GM12878 (cell line): ENCODE measurements around the gene LIMD2. TPM values are rescaled to one million over a fixed set of nuclear protein-coding genes. Genes with fewer than 3 reads are reported as not detected.

Experiments
- ATAC-seq: fragments of 200-7000 bp; cut with Tn5 transposase; 3 replicates; pipeline ENCODE4 v1.9.1; 2020; ENCODE audit warnings: mild to moderate bottlenecking, moderate library complexity
- BruUV-seq: library from RNA; stranded (reverse); fragments of 400-500 nt; replicated peaks from 2 replicates; lab custom pipeline; 2021; lab: Mats Ljungman, UMichigan
- CTCF ChIA-PET: fragments of 300-600 bp; sonication (Branson Sonifier 250); formaldehyde crosslinking; extraction: SDS; loops from one replicate; lab custom pipeline; 2021; ENCODE audit warnings: inconsistent platforms; lab: Yijun Ruan, JAX
- POLR2A ChIA-PET: fragments of 350-600 bp; formaldehyde crosslinking; extraction: SDS; loops from one replicate; lab custom pipeline; 2021; ENCODE audit warnings: inconsistent platforms; lab: Charles Lee
- RAD21 ChIA-PET: fragments of 300-600 bp; sonication (Branson Sonifier 250); formaldehyde crosslinking; loops from one replicate; lab custom pipeline; 2023; ENCODE audit warnings: antibody characterized with exemption; ENCODE audit not compliant: unreplicated experiment; lab: Charles Lee
- SMC1A ChIA-PET: fragments of 300-600 bp; sonication (Branson Sonifier 250); formaldehyde crosslinking; loops from one replicate; lab custom pipeline; 2023; ENCODE audit not compliant: unreplicated experiment, uncharacterized antibody; lab: Charles Lee
- DNase-seq: peaks from one replicate; pipeline ENCODE4 v3.0.0-alpha.2; 2011; ENCODE audit warnings: low read depth, low spot score
- FAIRE-seq: peaks from 3 replicates; lab custom pipeline; 2011; peaks lifted over from hg19 to GRCh38; lab: Jason Lieb, UNC
- H2AFZ ChIP-seq: 2 replicates; pipeline ENCODE4 v1.6.0; 2011; ENCODE audit warnings: low read depth, low read length, control low read depth; ENCODE audit not compliant: control insufficient read depth
- H3K27ac ChIP-seq: 2 replicates; pipeline ENCODE4 v1.5.1; 2011; ENCODE audit warnings: control low read depth; ENCODE audit not compliant: control insufficient read depth, insufficient read depth
- H3K27me3 ChIP-seq, 2 experiments: replicated peaks in 1 of 2; 2 replicates each; pipeline versions ENCODE4 v1.6.0 to v1.6.1; 2011; ENCODE audit warnings: low read length in 1 of 2; ENCODE audit not compliant: control insufficient read depth in 2 of 2, insufficient read depth in 2 of 2
- H3K36me3 ChIP-seq, 2 experiments: 2 replicates each; pipeline ENCODE4 v1.5.1; 2011; ENCODE audit warnings: low read length in 1 of 2; ENCODE audit not compliant: control insufficient read depth in 2 of 2, insufficient read depth in 2 of 2
- H3K4me1 ChIP-seq: 2 replicates; pipeline ENCODE4 v1.6.1; 2011; ENCODE audit warnings: mild to moderate bottlenecking, low read length, moderate library complexity, mixed read lengths; ENCODE audit not compliant: control insufficient read depth, insufficient read depth
- H3K4me2 ChIP-seq: 2 replicates; pipeline ENCODE4 v1.6.0; 2011; ENCODE audit warnings: control low read depth; ENCODE audit not compliant: control insufficient read depth, insufficient read depth
- H3K4me3 ChIP-seq: fragments of 200-600 bp; sonication (generic); 2 replicates; pipeline ENCODE4 v1.5.1; 2016
- H3K79me2 ChIP-seq: 2 replicates; pipeline ENCODE4 v1.6.0; 2011; ENCODE audit warnings: low read length; ENCODE audit not compliant: control insufficient read depth, insufficient read depth
- H3K9ac ChIP-seq: 2 replicates; pipeline ENCODE4 v1.8.0; 2011; ENCODE audit warnings: low read length, control low read depth, mixed read lengths; ENCODE audit not compliant: control insufficient read depth, insufficient read depth
- H3K9me3 ChIP-seq: replicated peaks from 3 replicates; pipeline ENCODE4 v1.5.1; 2011; ENCODE audit warnings: mild to moderate bottlenecking, low read length; ENCODE audit not compliant: control insufficient read depth, insufficient read depth
- H4K20me1 ChIP-seq: 2 replicates; pipeline ENCODE4 v1.6.0; 2011; ENCODE audit not compliant: control insufficient read depth, insufficient read depth
- BACH1 ChIP-seq: fragments of 450-650 bp; IDR thresholded peaks from 2 replicates; pipeline ENCODE4 v1.6.1; 2017; ENCODE audit warnings: mild to moderate bottlenecking, borderline replicate concordance
- BMI1 ChIP-seq: fragments of 450-650 bp; IDR thresholded peaks from 2 replicates; pipeline ENCODE4 v1.6.1; 2016; ENCODE audit warnings: mild to moderate bottlenecking, moderate library complexity, borderline replicate concordance
- CBFB ChIP-seq: IDR thresholded peaks from 2 replicates; pipeline ENCODE4 v1.6.1; 2016; ENCODE audit warnings: antibody characterized with exemption, low read depth
- FOS ChIP-seq: IDR thresholded peaks from 3 replicates; pipeline ENCODE4 v1.6.1; 2011; ENCODE audit warnings: borderline replicate concordance; ENCODE audit not compliant: insufficient read length; ENCODE audit errors: extremely low read depth
- HDAC6 ChIP-seq: fragments of 200-600 bp; sonication (generic); IDR thresholded peaks from one replicate; pipeline ENCODE4 v1.8.0; 2017; ENCODE audit warnings: antibody characterized with exemption; ENCODE audit not compliant: unreplicated experiment
- IKZF2 ChIP-seq, 2 experiments: fragments of 450-650 bp; IDR thresholded peaks; 2 replicates each; pipeline ENCODE4 v1.6.1; 2017; ENCODE audit warnings: mild to moderate bottlenecking in 2 of 2, moderate library complexity in 2 of 2
- KAT2A ChIP-seq: conservative IDR thresholded peaks from 2 replicates; pipeline ENCODE4 v1.6.1; 2011; ENCODE audit warnings: low read depth, low read length; ENCODE audit not compliant: control insufficient read depth
- MYB ChIP-seq: fragments of 150-350 bp; IDR thresholded peaks from 2 replicates; pipeline ENCODE4 v1.6.1; 2014; ENCODE audit warnings: mild to moderate bottlenecking, low read depth, low read length, borderline replicate concordance
- NR2F1 ChIP-seq: fragments of 450-650 bp; conservative IDR thresholded peaks from 2 replicates; pipeline ENCODE4 v1.6.1; 2017; ENCODE audit warnings: mild to moderate bottlenecking
- SMAD5 ChIP-seq: IDR thresholded peaks from 2 replicates; pipeline ENCODE4 v1.6.1; 2016; ENCODE audit warnings: antibody characterized with exemption, low read depth
- SREBF2 ChIP-seq: IDR thresholded peaks from 2 replicates; pipeline ENCODE4 v1.6.1; 2012; ENCODE audit warnings: mild to moderate bottlenecking, low read length
- TCF3 ChIP-seq: IDR thresholded peaks from 2 replicates; pipeline ENCODE4 v1.6.1; 2012; ENCODE audit warnings: low read depth, mild to moderate bottlenecking, low read length, borderline replicate concordance; ENCODE audit not compliant: insufficient read depth
- WRNIP1 ChIP-seq: IDR thresholded peaks from 2 replicates; pipeline ENCODE4 v1.6.1; 2011; ENCODE audit warnings: low read depth, low read length, improper control_type of control experiment, borderline replicate concordance
- ZNF274 ChIP-seq: IDR thresholded peaks from one replicate; pipeline ENCODE4 v1.8.0; 2011; ENCODE audit not compliant: insufficient read length, insufficient read depth
- WGBS: methylation state at CpG from one replicate; pipeline ENCODE4 v1.1.6; 2016; ENCODE audit warnings: low lambda C conversion rate; ENCODE audit not compliant: insufficient replicate concordance, insufficient coverage; ENCODE audit errors: missing lambda C conversion rate; 5-methylcytosine and 5-hydroxymethylcytosine counted together
- in situ Hi-C: fragments of 300-500 bp; cut with MboI; formaldehyde crosslinking; loops from 9 replicates; pipeline ENCODE4 v1.14.3; 2018; ENCODE audit warnings: mixed read lengths
- intact Hi-C: fragments of 100-400 bp; cut with micrococcal nuclease; formaldehyde crosslinking; loops from one replicate; pipeline ENCODE4 v1.14.2; 2022; ENCODE audit not compliant: unreplicated experiment
- polyA plus RNA-seq, 11 experiments: library from polyadenylated mRNA; depleted of rRNA in 4 of 11; unstranded in 6 of 11; stranded (reverse) in 5 of 11; fragments of >200 nt; fragmentation: Nextera tagmentation in 4 of 11; fragmentation: Illumina TruSeq in 1 of 11; extraction: Ambion mirVana in 4 of 11; extraction: Trizol in 1 of 11; gene quantifications; 1 replicate in 1 of 11; 2 replicates in 10 of 11; pipeline versions ENCODE4 v1.2.1 to v1.2.3, GENCODE V29; 2011 to 2016; ENCODE audit warnings: inconsistent platforms in 2 of 11, missing spikeins in 2 of 11, low read depth in 1 of 11
- total RNA-seq, 4 experiments: library from RNA; depleted of rRNA in 3 of 4; stranded (reverse); fragments of >200 nt in 3 of 4; fragmentation: Illumina TruSeq in 1 of 4; extraction: Trizol in 1 of 4; gene quantifications; 2 replicates each; pipeline versions ENCODE4 v1.2.1 to v1.2.3, GENCODE V29; 2013 to 2021
- TF ChIP-seq, protein P1 (sequence below): fragments of 450-650 bp; formaldehyde crosslinking; IDR thresholded peaks from 2 replicates; pipeline ENCODE4 v1.4.0; 2022; ENCODE audit warnings: mild to moderate bottlenecking, moderate library complexity
- TF ChIP-seq, protein P2 (sequence below): fragments of 450-650 bp; IDR thresholded peaks from 2 replicates; pipeline ENCODE4 v1.6.1; 2016; ENCODE audit warnings: mild to moderate bottlenecking, moderate library complexity, borderline replicate concordance

Gene LIMD2
- total and polyA plus RNA-seq, 10 of the 15 experiments (the other 5 are each of a cell fraction or from before 2014, with no cell fraction given), result 1.1 to 339 (median 181) TPM

- TF ChIP-seq BMI1 (no peak), SREBF2 (no peak), IKZF2 (IDR thresholded peaks at IDR 0.05) (no peak), TCF3 (no peak), HDAC6 (no peak)
- TF ChIP-seq, protein P1, sequence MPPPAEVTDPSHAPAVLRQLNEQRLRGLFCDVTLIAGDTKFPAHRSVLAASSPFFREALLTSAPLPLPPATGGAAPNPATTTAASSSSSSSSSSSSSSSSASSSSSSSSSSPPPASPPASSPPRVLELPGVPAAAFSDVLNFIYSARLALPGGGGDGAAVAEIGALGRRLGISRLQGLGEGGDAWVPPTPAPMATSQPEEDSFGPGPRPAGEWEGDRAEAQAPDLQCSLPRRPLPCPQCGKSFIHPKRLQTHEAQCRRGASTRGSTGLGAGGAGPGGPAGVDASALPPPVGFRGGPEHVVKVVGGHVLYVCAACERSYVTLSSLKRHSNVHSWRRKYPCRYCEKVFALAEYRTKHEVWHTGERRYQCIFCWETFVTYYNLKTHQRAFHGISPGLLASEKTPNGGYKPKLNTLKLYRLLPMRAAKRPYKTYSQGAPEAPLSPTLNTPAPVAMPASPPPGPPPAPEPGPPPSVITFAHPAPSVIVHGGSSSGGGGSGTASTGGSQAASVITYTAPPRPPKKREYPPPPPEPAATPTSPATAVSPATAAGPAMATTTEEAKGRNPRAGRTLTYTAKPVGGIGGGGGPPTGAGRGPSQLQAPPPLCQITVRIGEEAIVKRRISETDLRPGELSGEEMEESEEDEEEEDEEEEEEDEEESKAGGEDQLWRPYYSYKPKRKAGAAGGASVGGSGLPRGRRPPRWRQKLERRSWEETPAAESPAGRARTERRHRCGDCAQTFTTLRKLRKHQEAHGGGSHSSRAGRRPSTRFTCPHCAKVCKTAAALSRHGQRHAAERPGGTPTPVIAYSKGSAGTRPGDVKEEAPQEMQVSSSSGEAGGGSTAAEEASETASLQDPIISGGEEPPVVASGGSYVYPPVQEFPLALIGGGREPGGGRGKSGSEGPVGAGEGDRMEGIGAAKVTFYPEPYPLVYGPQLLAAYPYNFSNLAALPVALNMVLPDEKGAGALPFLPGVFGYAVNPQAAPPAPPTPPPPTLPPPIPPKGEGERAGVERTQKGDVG (CRISPR knock-in tag), result no peak
Observed at GRCh38 chr17:63704836-63705235, 4.9 kb upstream of the LIMD2 start (continued).

DNA sequence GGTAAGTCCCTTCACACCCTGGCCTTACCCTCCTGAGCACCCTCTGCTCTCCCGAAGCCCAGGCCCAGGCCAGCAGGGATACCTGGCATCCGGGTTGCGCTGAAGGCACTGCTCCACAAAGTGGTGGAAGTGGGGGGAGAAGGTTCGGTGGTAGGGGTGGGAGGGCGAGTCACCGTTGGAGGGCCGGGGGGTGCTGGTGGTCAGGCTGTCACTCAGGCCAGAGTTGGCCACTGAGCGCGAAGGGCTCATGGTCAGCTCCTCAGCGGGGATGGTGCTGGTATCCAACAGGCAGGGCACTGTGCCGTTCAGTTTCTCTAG is 4.3 kb upstream of the LIMD2 start:
- no peak overlapping the region for H2AFZ ChIP-seq
- H3K79me2 ChIP-seq, result peaks cover 37% of the 10 kb centered on the region
- no peak for DNase-seq
- no peak for FAIRE-seq
- in situ Hi-C loops (no loop called here), intact Hi-C loops (no loop called here)
- BruUV-seq, result no TSS peak
- CTCF ChIA-PET, result no interaction called here
- peaks cover 14% of the 10 kb centered on the region for H3K4me1 ChIP-seq
- H3K27ac ChIP-seq, result no peak overlapping the region
- H3K9ac ChIP-seq, result no peak overlapping the region
- no peaks in the 10 kb centered on the region for H4K20me1 ChIP-seq
- no peaks in the 10 kb centered on the region for H3K27me3 ChIP-seq
- POLR2A ChIA-PET, result no interaction called here
- H3K4me3 ChIP-seq, result no peak overlapping the region
- no peak for ATAC-seq
- RAD21 ChIA-PET, result no interaction called here
- H3K9me3 ChIP-seq, result no peaks in the 10 kb centered on the region
- no peak overlapping the region for H3K4me2 ChIP-seq
- SMC1A ChIA-PET, result no interaction called here
- WGBS, result 89% methylated on average over 10 of the region's 11 CpGs
- H3K36me3 ChIP-seq, result peaks cover 0 to 10% of the 10 kb centered on the region in 2 experiments; a peak in 3 of 4 replicates
- no peak for TF ChIP-seq SMAD5
- TF ChIP-seq SREBF2, result no peak
- TF ChIP-seq MYB, result no peak
- no peak for TF ChIP-seq CBFB
- no peak for TF ChIP-seq BACH1
- TF ChIP-seq WRNIP1, result no peak
- TF ChIP-seq KAT2A, result no peak
- TF ChIP-seq NR2F1, result no peak
- TF ChIP-seq, protein P2, sequence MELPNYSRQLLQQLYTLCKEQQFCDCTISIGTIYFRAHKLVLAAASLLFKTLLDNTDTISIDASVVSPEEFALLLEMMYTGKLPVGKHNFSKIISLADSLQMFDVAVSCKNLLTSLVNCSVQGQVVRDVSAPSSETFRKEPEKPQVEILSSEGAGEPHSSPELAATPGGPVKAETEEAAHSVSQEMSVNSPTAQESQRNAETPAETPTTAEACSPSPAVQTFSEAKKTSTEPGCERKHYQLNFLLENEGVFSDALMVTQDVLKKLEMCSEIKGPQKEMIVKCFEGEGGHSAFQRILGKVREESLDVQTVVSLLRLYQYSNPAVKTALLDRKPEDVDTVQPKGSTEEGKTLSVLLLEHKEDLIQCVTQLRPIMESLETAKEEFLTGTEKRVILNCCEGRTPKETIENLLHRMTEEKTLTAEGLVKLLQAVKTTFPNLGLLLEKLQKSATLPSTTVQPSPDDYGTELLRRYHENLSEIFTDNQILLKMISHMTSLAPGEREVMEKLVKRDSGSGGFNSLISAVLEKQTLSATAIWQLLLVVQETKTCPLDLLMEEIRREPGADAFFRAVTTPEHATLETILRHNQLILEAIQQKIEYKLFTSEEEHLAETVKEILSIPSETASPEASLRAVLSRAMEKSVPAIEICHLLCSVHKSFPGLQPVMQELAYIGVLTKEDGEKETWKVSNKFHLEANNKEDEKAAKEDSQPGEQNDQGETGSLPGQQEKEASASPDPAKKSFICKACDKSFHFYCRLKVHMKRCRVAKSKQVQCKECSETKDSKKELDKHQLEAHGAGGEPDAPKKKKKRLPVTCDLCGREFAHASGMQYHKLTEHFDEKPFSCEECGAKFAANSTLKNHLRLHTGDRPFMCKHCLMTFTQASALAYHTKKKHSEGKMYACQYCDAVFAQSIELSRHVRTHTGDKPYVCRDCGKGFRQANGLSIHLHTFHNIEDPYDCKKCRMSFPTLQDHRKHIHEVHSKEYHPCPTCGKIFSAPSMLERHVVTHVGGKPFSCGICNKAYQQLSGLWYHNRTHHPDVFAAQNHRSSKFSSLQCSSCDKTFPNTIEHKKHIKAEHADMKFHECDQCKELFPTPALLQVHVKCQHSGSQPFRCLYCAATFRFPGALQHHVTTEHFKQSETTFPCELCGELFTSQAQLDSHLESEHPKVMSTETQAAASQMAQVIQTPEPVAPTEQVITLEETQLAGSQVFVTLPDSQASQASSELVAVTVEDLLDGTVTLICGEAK, result no peak
- TF ChIP-seq FOS, result no peak
- TF ChIP-seq ZNF274, result no peak
